WTC11 (cell line): ENCODE measurements around the gene CNTLN. TPM values are rescaled to one million over a fixed set of nuclear protein-coding genes. Genes with fewer than 3 reads are reported as not detected.

Experiments
- ATAC-seq: fragments of 200-7000 bp; cut with Tn5 transposase; 2 replicates; pipeline ENCODE4 v1.10.0; 2021; ENCODE audit warnings: mild to moderate bottlenecking, moderate library complexity
- CTCF ChIA-PET: fragments of 300-600 bp; sonication (Branson Sonifier 250); formaldehyde crosslinking; loops from one replicate; lab custom pipeline; 2021; ENCODE audit warnings: antibody characterized with exemption; lab: Charles Lee
- POLR2A ChIA-PET: fragments of 350-600 bp; sonication (Branson Sonifier 250); formaldehyde crosslinking; loops from one replicate; lab custom pipeline; 2021; ENCODE audit warnings: antibody characterized with exemption; lab: Charles Lee
- DNase-seq: peaks from one replicate; pipeline ENCODE4 v3.0.0; 2021; ENCODE audit warnings: low spot score
- H3K27ac Mint-ChIP-seq: 2 replicates; pipeline ENCODE4 v1.8.0; 2021; ENCODE audit warnings: mixed read lengths
- H3K27me3 Mint-ChIP-seq: 2 replicates; pipeline ENCODE4 v1.8.0; 2021; ENCODE audit warnings: low read depth, mild to moderate bottlenecking, moderate library complexity, mixed read lengths
- H3K36me3 Mint-ChIP-seq: 2 replicates; pipeline ENCODE4 v1.8.0; 2021; ENCODE audit warnings: mixed read lengths
- H3K4me1 Mint-ChIP-seq: 2 replicates; pipeline ENCODE4 v1.8.0; 2022; ENCODE audit warnings: mixed read lengths
- H3K4me3 Mint-ChIP-seq: 2 replicates; pipeline ENCODE4 v1.8.0; 2021; ENCODE audit warnings: mild to moderate bottlenecking, moderate library complexity, mixed read lengths
- H3K9me3 Mint-ChIP-seq: 2 replicates; pipeline ENCODE4 v1.8.0; 2021; ENCODE audit warnings: mixed read lengths
- AR ChIP-seq: fragments of 250-450 bp; sonication (Bioruptor Pico); IDR thresholded peaks from 2 replicates; pipeline ENCODE4 v1.9.0; 2021; ENCODE audit warnings: mild to moderate bottlenecking
- ARID4B ChIP-seq: sonication (generic); formaldehyde crosslinking; IDR thresholded peaks from 2 replicates; pipeline ENCODE4 v1.8.0; 2023; ENCODE audit warnings: missing genetic modification reagents, mild to moderate bottlenecking, borderline replicate concordance
- ATF2 ChIP-seq: sonication (generic); formaldehyde crosslinking; IDR thresholded peaks from 2 replicates; pipeline ENCODE4 v1.8.1; 2022; ENCODE audit warnings: low read depth, missing genetic modification reagents, borderline replicate concordance
- EMX1 ChIP-seq: fragments of 250-450 bp; sonication (Bioruptor Pico); IDR thresholded peaks from 2 replicates; pipeline ENCODE4 v1.8.0; 2021; ENCODE audit warnings: mild to moderate bottlenecking
- FOXK1 ChIP-seq: sonication (generic); formaldehyde crosslinking; IDR thresholded peaks from 2 replicates; pipeline ENCODE4 v1.8.0; 2022; ENCODE audit warnings: mild to moderate bottlenecking, moderate library complexity, missing genetic modification reagents
- HMGXB4 ChIP-seq: sonication (generic); formaldehyde crosslinking; IDR thresholded peaks from 2 replicates; pipeline ENCODE4 v1.8.1; 2023; ENCODE audit warnings: mild to moderate bottlenecking, moderate library complexity, missing genetic modification reagents
- NFYB ChIP-seq: sonication (generic); formaldehyde crosslinking; conservative IDR thresholded peaks from 2 replicates; pipeline ENCODE4 v1.8.0; 2022; ENCODE audit warnings: low read depth, missing genetic modification reagents
- PRRX2 ChIP-seq: fragments of 250-450 bp; sonication (Bioruptor Pico); IDR thresholded peaks from 2 replicates; pipeline ENCODE4 v1.8.0; 2021; ENCODE audit warnings: mild to moderate bottlenecking
- RELA ChIP-seq: sonication (generic); formaldehyde crosslinking; IDR thresholded peaks from 2 replicates; pipeline ENCODE4 v1.8.1; 2022; ENCODE audit warnings: missing genetic modification reagents, mild to moderate bottlenecking, borderline replicate concordance
- TP53 ChIP-seq: sonication (generic); formaldehyde crosslinking; IDR thresholded peaks from 2 replicates; pipeline ENCODE4 v1.8.1; 2023; ENCODE audit warnings: mild to moderate bottlenecking, missing genetic modification reagents
- ZNF232 ChIP-seq: sonication (generic); formaldehyde crosslinking; IDR thresholded peaks from 2 replicates; pipeline ENCODE4 v1.8.0; 2022; ENCODE audit warnings: mild to moderate bottlenecking, missing genetic modification reagents
- ZNF281 ChIP-seq: sonication (generic); formaldehyde crosslinking; IDR thresholded peaks from 2 replicates; pipeline ENCODE4 v1.8.0; 2023; ENCODE audit warnings: mild to moderate bottlenecking, missing genetic modification reagents
- ZNF671 ChIP-seq: fragments of 250-450 bp; sonication (Bioruptor Pico); IDR thresholded peaks from 2 replicates; pipeline ENCODE4 v1.8.0; 2021; ENCODE audit warnings: mild to moderate bottlenecking
- total RNA-seq: library from RNA; stranded (reverse); gene quantifications from 3 replicates; pipeline ENCODE4 v1.2.3, GENCODE V29; 2021

The CNTLN gene
- total RNA-seq, 1 experiment from 2014 or later = 13.4 TPM

GRCh38 chr9:17488662-17489061, 353.8 kb downstream of the CNTLN start:
- no peak overlapping the region for H3K4me3 Mint-ChIP-seq
- H3K4me1 Mint-ChIP-seq = no peaks in the 10 kb centered on the region
- TF ChIP-seq RELA (no peak), ATF2 (CRISPR knock-in tag) (no peak), ZNF671 (no peak), HMGXB4 (CRISPR knock-in tag) (no peak), ARID4B (no peak), EMX1 (CRISPR knock-in tag) (no peak)
- ATAC-seq (no peak), DNase-seq (no peak)
- H3K27me3 Mint-ChIP-seq = no peaks in the 10 kb centered on the region
- CTCF ChIA-PET = no interaction called here
- no peaks in the 10 kb centered on the region for H3K36me3 Mint-ChIP-seq
- H3K9me3 Mint-ChIP-seq = no peaks in the 10 kb centered on the region
- POLR2A ChIA-PET = no interaction called here
- H3K27ac Mint-ChIP-seq = no peak overlapping the region

GRCh38 chr9:17490110-17490509, 355.3 kb downstream of the CNTLN start:
- Mint-ChIP-seq H3K4me1 (no peaks in the 10 kb centered on the region), H3K4me3 (no peak overlapping the region), H3K9me3 (no peaks in the 10 kb centered on the region), H3K27me3 (no peaks in the 10 kb centered on the region)
- ChIA-PET POLR2A (no interaction called here), CTCF (interaction anchor here (1.0 kb wide), 1 partner anchor 30 kb away, joined by 4 read pairs; no protein-coding TSS in a partner anchor)
- ATAC-seq = no peak
- TF ChIP-seq PRRX2 (CRISPR knock-in tag) = no peak
- TF ChIP-seq FOXK1 (CRISPR knock-in tag) = no peak
- TF ChIP-seq ZNF232 = no peak
- no peak for TF ChIP-seq EMX1 (CRISPR knock-in tag)
- no peak for TF ChIP-seq NFYB (CRISPR knock-in tag)
- TF ChIP-seq AR (CRISPR knock-in tag) = no peak
- no peak for TF ChIP-seq TP53 (CRISPR knock-in tag)
- TF ChIP-seq, all 79 proteins: peak for 0
- no peak for DNase-seq
- H3K27ac Mint-ChIP-seq = no peak overlapping the region
- H3K36me3 Mint-ChIP-seq = no peaks in the 10 kb centered on the region

- ATAC-seq (no peak), DNase-seq (no peak)
- Mint-ChIP-seq H3K4me3 (no peak overlapping the region), H3K27me3 (no peaks in the 10 kb centered on the region), H3K4me1 (no peaks in the 10 kb centered on the region), H3K9me3 (no peaks in the 10 kb centered on the region), H3K36me3 (no peaks in the 10 kb centered on the region), H3K27ac (no peak overlapping the region)
- POLR2A ChIA-PET = no interaction called here
- CTCF ChIA-PET = no interaction called here
- no peak for TF ChIP-seq ZNF281 (CRISPR knock-in tag)
- no peak for TF ChIP-seq TP53 (CRISPR knock-in tag)
- TF ChIP-seq HMGXB4 (CRISPR knock-in tag) = no peak
Measured at GRCh38 chr9:17491780-17492179, 356.9 kb downstream of the CNTLN start.
